ENCODE results near the gene FPGS.
"Not testable (repeated sequence)": the region's sequence is repeated elsewhere in the genome, so short reads cannot be mapped to it uniquely, and the experiment has no call there.

Gene FPGS

DNA sequence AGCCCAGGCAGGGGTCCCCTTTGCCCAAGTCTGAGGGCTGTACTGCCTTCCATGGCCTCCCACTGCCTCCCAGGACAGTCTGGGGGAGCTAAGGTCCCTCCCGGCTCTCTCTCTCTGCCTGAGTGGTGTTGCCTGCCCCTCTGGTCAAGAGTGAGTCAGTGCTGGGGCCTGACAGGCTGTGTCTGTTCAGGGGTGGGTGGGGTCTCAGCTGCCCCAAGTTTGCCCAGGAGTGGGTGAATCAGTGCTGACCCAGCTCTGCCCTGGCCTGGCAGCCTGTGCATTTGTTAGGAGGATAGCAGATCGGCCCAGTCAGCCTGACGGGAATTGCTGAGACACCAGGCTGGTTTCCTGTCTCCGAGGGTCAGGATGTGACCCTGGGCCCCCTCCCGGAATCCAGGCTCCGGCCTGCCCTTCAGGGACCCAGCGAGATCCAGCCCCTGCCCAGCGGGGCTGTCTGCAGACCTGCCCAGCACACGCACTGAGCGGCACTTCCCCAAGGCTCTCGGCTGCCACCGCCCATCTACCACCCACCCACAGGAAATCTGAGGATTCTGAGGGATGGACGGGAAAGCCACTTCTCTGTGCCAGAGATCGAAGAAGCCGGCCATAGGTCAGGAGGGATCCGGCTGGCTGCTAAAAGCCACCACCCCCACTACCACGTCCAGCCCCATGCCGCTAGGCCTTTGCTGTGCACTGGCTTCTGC is 35.8 kb downstream of the FPGS start:
- DNase-seq (ENCODE audit: low read depth): no peak

DNA sequence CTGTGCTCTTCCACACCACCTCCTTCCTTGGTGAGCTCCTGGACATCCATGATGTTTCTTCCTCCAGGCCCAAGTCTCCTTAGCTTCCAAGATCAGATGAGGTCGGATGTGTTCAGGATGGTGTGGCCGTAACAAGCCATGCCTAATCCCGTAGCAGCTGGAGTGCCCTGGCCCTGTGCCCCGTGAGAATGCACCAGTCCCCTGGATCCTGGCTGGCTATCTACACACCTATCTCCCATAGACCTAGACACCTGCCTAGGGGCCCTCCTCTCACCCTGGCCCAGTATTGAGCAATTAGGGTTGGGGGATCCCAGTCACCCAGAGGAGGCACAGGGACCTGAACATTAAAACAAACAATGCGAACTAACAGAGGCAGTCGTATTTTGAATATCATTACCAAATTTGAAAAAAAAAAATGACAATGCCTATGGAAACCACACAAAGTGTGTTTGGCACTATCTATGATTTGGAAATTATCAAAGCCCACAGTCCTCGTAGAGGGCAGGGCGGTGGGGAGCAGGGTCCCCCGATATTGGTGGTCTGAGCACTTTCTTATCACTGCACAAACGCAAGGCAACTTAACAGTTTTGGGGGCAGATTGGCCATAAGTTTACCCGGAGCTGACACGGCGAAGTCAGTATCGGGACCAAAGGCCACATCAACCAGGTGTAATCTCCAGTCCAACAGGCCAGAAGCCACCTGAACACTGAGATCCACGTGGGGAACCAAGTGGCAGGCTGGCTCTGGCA is 38.6 kb downstream of the FPGS start:
- DNase-seq (ENCODE audit: low read depth): no peak

DNA sequence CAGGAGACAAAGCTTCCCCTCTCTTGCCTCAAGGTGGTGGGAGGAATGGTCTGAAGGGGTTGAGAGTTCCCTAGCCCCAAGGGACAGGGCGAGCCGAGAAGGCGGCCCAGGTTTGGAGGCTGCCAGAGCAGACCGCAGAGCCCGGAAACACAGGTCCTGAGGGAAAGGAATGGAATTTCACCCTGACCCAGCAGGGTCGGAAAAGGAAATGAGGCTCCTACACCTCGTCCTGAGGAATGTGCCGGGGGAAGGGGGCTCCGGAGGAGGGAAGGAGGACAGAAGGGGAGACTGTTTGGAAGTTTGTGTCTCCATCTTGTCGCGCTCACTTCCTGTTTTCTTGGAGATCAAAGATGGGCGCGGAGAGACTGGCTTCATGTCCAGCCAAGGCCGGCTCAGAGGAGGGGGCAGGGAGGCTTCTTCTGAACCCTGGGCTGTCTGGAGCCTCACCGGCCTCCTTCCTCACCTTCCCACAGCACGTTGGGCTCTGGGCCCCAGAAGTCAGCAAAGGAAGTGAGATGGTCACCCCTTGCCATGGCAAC is 42.2 kb downstream of the FPGS start:
- DNase-seq (ENCODE audit: low read depth): no peak

DNA sequence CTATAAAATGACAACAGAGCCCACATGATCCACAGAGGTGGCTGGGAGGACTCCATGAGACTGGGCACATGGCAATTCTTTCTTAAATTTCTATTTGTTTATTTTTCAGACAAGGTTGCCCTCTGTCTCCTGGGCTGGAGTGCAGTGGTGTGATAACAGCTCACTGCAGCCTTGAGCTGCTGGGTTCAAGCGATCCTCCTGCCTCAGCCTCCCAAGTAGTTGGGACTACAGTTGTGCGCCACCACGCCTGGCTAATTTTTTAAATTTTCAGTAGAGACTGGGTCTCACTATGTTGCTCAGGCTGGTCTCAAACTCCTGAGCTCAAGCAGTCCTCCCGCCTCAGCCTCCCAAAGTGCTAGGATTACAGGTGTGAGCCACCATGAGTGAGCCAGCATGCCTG is 42.9 kb downstream of the FPGS start:
- DNase-seq (ENCODE audit: low read depth): not testable (repeated sequence)

DNA sequence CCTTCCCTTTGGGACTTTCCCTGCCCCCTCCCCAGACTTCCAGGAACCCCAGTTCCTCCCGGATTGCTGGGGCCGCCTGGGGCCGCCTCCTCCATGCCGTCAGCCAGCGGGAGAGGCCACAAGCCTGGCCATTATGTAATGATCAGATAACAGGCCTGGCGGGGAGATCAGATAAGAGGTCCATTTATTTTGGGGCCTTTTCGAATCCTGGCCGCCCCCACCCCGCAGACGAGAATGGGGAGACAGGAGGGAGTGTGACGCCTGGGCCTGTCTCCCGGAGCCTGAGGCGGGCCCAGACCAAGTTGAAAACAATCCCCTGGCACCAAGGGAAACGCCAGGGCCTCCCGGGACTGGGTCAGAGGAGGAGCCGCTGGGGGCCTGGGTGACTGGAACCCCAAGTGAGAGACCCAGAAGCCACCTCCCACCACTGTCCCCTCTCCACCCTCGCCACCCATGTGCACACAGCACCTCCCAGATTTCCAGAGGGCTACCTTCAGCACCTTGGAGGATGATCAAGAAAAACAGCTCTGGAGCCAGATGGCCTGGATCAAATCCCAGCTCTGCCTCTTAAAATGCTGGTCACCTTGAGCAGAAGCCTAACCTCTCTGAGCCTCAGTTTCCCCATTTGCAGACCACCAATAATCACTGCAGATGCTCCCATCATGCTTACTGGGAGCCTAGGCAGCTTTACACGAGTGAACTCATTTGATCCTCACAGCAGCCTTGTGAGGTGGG is 43.9 kb downstream of the FPGS start:
- DNase-seq (ENCODE audit: low read depth): no peak

DNA sequence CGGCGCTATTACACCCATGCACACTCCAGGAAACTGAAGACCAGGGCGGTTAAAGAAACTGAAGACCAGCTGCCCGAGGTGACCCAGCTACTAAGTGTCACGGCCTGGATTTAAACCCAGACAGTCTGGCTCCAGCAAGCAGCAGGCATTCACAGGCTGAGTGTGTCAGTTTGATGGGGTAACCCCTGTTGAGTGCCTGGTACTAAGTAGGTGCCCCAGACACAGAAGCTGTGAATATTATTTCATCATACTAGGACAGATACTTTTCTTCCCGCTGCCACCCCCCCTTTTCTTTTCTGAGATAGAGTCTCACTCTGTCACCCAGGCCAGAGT is 44.5 kb downstream of the FPGS start:
- DNase-seq (ENCODE audit: low read depth): no peak

DNA sequence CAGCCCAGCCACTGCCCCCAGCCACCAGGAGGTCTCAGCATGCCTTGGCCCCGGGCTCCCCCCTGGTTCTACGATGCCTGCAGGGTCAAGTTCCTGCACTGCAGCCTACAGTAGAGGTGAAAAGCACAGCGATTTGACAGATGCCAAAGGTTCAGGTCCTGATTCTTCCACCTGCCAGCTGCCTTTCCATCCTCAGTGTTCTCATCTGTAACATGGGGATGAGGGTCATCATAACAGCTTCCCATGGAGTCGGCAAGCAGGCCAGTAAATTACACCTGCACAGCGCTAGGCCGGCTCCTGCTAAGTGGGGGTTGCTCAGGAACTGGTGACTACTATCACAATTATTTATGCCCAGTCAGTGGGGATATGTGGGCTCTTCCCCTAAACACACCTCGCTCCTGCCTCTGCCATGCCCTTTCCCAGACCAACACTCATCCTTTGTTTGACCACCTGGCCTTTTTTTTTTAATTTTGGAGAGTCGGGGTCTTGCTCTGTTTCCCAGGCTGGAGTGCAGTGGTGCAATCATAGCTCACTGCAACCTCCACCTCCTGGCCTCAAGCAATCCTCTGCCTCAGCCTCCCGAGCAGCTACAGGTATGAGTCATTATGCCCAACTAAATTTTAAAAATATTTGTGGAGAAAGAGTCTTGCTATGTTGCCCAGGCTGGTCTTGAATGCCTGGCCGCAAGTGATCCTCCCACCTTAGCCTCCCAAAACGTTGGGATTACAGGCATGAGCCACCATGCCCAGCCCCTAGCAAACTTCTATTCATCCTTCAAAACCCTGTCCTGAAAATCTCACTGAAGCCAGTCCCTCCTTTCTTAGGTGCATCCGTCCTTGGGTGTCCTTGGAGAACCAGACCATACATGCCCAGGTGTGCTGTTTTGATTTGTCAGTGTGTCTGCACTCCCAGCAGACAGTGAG is 45.4 kb downstream of the FPGS start:
- no peak for DNase-seq (ENCODE audit: low read depth)

DNA sequence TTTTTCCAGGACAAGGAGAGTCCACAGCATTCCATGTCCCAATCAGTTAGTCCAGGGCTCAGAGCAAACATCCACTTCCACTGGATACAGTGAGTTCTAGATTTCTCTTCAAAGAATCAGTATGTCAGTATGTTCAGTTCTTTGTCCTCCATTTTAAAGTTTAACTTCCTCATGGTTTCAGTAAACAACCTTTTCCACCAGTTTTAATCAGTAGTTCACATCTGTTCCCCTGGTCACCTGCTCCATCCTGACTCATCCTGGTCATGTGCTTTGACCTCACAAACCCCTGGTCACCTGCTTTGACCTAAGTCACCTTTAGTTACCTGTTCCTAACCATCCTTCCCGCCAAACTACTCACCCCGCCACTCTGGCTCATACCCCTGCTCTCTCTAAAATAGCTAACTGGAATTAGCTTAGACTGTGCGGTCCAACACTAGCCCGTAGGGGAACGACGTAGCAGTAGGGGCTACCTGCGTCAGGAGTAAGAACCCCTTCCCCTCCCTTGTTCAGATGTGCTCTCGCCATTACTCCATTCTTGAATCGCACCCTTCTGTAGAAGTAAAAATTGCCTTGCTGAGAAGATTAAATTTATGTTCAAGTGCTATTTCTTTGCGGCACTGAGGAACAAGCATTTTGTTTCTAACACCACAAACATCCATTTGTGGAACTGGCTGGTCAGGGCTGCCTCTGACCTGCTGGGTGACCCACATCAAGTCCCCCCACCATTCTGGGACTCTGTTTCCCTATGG is 46.2 kb downstream of the FPGS start:
- no peak for DNase-seq (ENCODE audit: low read depth)

DNA sequence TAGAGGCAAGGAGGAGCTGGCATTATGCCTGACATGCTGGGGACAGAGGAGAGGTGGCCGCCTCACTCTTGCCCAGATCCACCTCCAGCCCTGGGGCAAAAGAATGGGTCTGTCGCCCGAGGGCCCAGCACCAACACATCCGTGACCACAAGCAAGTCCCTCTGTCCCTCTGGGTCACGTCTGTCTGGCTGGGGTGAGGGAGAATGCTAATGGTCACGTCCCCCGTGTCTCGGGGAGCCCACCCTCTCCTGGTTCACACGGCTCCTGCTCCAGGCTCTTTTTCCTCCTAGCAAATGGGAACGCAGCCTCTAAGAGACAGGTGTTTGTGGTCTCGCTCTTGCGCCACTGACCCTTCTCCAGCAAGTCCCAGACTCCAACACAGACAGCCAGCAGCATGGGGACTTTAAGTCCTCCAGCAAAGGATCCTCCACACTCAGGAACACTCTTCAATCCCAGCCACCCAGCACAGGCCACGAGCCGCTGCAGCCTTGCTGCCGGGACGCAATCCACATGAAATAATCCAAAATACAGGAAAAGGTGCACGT is 47.7 kb downstream of the FPGS start:
- DNase-seq (ENCODE audit: low read depth): no peak

DNA sequence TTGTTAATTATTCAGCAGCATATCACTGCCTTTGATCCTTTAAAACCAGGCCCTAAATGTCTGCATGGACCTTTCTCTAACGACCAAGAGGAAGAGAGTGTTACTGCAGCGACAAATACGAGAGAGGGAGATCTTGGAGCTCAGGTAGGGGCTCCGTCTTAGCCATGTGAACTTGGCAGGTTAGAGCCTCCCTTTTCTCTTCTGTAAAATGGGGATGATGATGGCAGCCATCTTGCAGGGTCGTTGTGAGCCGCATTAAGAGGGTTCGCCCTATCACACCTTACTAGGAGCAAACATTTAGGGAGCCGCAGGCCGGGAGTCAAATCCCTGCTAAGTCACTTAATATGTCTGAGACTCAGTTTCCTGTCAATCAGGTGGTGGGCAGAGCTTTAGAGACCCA is 50.1 kb downstream of the FPGS start:
- no peak for DNase-seq (ENCODE audit: low read depth)

DNA sequence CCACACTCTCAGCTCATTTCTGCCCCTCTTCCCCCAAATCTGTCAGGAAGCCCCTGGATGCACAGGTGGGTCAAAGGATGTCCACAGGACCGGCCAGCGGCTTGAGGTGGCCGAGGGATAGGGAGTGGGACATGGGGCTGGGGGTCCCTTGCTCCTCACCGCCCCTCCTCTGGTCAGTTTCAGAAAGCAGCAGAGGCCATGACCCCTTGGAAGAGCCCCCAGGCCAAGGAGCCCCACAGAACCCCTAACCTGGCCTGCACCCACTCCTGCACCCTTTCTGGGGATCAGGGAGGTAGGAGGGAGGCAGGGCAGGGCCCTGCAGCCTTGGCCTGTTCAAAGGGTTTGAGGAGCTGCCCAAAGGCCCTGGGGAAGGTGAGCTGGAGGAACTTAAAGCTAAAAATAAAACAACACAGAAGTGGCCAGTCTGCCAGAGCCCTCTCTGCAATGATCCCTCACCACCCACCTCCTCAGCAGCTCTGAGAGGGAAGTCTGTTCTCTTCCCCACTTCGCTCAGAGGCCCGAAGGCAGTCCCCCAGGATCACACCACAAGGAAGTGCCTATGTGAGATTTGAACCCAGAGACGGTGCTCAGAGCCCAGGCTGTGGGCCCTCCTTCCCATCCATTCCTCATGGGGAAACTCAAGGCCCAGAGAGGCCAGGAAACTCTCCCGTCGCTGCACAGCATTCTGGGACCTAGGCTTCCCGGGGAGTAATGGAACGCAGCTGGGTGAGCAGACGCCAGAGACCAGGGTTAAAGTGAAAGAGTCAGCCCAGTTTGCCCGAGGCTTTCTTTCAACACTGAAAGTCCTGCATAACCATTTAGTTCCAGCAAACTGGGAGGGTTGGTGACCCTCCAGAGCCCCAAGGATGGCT is 50.9 kb downstream of the FPGS start:
- DNase-seq (ENCODE audit: low read depth): no peak

DNA sequence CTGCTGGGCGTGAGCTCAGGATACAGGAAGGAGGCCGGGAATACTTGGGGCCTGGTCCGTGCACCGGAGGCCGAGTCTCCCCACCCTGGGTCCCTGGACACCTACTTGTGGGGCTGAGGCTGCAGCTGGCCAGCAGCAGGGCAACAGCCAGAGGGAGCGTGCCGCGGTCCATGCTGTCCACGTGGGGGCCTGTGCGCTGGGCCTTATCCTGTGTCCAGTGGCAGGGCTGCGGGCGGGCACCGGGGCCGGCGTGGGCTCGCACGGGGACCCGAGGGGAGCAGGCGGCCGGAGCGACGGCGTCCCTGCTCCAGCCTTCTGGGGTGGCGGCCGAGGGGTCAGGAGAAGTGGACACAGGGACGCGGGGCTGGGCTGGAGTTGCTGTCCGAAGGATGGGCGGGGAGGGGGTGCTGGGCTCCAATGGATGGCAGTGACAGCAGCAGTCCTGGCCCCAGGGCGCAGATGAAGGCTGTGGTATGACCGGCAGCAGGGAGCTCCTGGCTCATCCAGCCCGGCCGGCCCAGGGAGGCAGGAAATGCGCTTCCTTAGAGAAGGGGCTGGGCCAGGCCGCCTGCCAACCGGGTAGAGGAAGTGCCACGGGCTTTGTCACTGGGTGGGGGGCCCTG is 51.6 kb downstream of the FPGS start, which contains the start of gene ENG:
ENG (minus strand) TSS at position 475 of the 623 bp plus-strand sequence; CDS start at position 172, 303 bp downstream.
- DNase-seq (ENCODE audit: low read depth): no peak

DNA sequence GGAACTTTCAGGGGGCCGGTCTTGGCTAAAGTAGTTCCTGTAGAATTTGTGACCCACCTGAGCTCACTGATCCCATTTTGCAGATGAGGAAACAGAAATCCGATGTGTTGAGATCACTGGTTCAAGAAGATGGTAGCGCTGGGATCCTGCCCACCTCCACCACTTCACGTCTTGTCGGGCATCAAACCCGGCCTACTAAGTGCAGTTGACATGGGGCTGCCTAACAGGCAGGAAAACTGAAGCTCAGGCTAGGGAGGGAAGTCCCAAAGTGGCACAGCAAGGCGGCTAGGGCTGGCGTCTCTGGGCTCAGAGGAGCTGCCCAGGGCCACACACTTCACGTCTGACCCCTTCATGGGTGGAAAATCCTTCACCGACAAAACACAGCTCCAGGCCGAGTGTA is 52.3 kb downstream of the FPGS start:
- no peak for DNase-seq (ENCODE audit: low read depth)

DNA sequence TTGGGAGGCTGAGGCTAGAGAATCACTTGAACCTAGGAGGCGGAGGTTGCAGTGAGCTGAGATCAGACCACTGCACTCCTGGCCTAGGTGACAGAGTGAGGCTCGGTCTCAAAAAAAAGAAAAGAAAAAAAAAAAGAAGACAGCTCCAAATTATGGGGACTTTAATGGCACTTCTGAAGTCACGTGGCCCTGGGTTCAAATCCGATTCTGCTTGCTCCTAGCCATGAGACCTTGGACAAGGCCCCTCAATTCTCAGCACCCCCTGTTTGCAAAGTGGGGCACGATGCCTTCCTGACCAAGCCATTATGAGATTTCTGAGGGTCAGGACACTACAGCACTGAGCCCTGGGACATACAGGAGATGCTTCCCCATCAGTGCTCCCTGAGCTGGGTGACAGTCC is 52.8 kb downstream of the FPGS start:
- no peak for DNase-seq (ENCODE audit: low read depth)

DNA sequence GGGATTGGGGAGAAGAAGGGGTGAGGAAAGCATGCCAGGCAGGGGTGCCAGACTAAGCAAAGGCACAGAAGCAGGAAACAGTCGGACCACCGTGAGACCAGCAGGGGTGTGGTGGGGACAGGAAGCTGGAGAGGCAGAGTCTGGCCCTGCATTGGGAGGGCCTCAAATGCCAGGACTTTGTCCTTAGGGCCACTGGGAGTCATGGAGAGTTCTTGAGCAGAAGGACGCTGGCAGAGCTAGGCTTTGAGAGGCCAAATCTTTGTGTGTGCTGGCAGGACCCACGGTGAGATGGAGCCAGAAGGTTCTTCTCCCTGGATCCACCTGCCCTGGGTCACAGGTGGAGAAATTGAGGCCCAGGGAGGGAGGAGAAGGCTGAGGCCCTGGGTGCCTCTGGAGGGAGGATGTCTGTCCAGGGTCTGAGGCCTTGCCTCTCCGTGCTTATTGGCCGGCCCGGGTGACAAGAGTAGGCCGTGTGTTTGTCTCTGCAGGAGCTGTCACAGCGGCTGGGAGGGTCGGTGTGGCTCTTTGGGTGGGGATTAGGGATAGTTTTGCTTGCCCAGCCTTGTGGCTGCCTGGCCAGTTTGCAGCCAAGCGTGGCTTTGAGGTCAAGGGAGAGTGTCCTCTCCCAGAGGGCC is 53.5 kb downstream of the FPGS start:
- no peak for DNase-seq (ENCODE audit: low read depth)

DNA sequence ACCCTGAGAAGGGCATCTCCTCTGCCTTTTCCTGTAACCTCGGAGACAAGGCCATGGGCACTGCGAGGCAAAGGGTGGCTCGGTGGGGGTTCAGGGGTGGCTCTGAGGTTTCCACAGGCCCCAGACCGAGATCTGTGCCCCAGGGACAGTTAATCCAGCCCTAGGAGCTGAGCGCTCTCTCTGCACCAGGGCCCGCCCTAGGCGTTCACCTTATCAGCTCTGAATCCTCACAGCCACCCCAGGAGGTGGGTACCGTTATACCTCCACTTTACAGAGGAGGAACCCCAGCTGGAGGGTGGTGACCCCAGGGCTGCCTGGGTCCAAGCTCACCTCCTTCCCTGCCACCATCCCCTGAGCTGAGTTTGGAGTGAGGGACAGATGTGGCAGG is 54.0 kb downstream of the FPGS start:
- no peak for DNase-seq (ENCODE audit: low read depth)

DNA sequence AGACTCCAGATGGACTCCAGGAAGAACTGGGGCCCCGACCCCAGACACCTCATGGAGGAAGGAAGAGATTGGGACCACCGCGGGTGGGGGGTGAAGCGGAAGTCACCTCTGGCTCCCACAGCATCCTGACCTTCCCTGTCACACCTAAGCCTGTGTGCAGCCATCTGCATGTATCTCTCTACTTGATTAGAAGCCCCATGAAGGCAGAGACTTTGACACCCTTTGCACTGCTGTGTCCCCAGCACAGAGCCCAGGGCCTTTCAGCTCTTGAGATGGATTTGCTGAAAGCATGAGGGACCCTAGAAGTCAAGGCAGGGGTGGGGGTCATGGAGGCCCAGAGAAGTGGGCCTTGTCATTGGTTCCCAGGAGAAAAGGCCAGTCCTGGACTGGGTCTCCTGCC is 54.6 kb downstream of the FPGS start:
- DNase-seq (ENCODE audit: low read depth): no peak

DNA sequence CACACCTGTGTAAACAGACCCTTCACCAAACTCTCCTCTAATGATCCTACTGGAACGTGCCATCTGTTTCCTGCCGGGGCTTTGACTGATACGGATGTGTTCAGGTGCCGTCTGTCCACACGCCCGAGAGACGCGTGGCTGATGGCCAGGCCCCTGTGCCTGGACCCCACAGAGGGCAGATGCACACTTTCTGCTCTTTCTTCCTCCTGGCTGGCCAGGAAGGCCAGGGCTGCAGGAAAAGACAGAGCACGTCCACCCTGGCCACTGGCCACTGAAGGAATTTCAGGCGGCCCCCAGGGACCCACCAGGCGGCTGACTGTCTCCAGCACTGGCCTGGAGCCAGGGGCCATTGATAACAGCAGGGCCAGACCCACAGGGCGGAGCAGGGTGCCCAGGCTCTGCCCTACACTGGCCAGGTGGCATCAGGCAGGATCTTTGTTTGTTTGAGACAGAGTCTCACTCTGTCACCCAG is 55.4 kb downstream of the FPGS start:
- no peak for DNase-seq (ENCODE audit: low read depth)

DNA sequence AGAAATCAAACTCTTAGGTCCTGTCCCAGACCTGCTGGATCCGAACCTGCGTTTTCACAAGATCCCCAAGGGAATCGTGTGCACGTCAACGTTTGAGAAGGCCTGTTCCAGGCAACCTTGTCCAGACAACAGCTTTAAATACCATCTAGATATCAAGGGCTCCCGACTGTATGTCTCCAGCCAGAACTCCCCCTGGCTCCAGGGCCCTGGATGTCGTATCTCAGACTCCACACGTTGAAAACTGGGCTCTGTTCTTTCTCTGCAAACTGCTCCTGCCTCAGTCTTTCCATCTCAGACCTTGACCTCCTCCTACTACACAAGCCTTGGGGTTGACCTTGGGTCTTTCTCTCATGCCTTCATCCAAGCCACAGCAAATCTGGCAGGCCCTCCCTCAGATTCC is 57.6 kb downstream of the FPGS start:
- no peak for DNase-seq (ENCODE audit: low read depth)

Data from stimulated activated CD8-positive, alpha-beta memory T cell treated with anti-CD3 and anti-CD28 coated beads, Interleukin-4, amount 100 ng/mL, for 24 hours (primary cell).